Gastroesophageal sphincter (tissue), 3 donors: Measurements from ENCODE around the gene GGNBP2.

ENCODE experiments used
- POLR2A ChIP-seq, 2 donors: fragments of 450-650 bp; IDR thresholded peaks; one replicate each; pipeline ENCODE4 v1.6.1; 2017; ENCODE audit warnings: antibody characterized with exemption in 2 of 2, mild to moderate bottlenecking in 2 of 2, moderate library complexity in 1 of 2
- TF ChIP-seq, protein P1 (sequence below), 4 experiments: fragments of 200-600 bp in 2 of 4; fragments of 450-650 bp in 2 of 4; sonication (generic) in 1 of 4; IDR thresholded peaks; one replicate each; pipeline ENCODE4 v1.5.1; 2017 to 2019; ENCODE audit warnings: antibody characterized with exemption in 4 of 4, mild to moderate bottlenecking in 2 of 4, moderate library complexity in 2 of 4

DNA sequence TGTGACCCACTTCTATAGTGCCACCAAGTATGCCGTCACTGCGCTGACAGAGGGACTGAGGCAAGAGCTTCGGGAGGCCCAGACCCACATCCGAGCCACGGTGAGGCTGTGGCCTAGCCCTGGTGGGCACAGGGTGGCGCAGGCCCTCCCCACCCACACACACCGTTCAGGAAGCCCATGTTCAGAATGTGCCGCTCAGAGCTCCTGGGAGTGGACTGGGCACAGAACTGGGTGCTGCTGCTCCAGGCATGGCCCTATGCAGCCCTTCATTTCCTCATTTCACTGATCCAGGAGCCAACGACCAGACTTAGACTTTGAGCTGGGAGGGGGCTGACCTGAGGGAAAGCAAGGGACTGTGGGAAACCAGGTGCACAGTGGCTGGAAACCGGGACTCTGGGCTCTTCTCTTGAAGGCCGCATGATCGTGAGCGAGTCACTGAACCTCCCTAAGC is 54.3 kb downstream of the GGNBP2 start:
- TF ChIP-seq POLR2A (IDR thresholded peaks at IDR 0.05): no peak
- TF ChIP-seq, protein P1, sequence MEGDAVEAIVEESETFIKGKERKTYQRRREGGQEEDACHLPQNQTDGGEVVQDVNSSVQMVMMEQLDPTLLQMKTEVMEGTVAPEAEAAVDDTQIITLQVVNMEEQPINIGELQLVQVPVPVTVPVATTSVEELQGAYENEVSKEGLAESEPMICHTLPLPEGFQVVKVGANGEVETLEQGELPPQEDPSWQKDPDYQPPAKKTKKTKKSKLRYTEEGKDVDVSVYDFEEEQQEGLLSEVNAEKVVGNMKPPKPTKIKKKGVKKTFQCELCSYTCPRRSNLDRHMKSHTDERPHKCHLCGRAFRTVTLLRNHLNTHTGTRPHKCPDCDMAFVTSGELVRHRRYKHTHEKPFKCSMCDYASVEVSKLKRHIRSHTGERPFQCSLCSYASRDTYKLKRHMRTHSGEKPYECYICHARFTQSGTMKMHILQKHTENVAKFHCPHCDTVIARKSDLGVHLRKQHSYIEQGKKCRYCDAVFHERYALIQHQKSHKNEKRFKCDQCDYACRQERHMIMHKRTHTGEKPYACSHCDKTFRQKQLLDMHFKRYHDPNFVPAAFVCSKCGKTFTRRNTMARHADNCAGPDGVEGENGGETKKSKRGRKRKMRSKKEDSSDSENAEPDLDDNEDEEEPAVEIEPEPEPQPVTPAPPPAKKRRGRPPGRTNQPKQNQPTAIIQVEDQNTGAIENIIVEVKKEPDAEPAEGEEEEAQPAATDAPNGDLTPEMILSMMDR (IDR thresholded peaks at IDR 0.05): no peak
